ENCODE results near the gene NCR3LG1. TPM values are rescaled to one million over a fixed set of nuclear protein-coding genes. Genes with fewer than 3 reads are reported as not detected.

NCR3LG1 gene
- 3.6 and 5.5 TPM in 2 replicates for total RNA-seq

GRCh38 chr11:17351510-17352176 lies at the start of gene NCR3LG1:
NCR3LG1 (plus strand) TSS chr11:17351800; CDS start chr11:17351970, 170 bp downstream.

GRCh38 chr11:17388609-17389210 lies 37.1 kb downstream of the NCR3LG1 start, which contains the start of gene KCNJ11:
KCNJ11 (minus strand) TSS chr11:17388659; CDS start chr11:17388091, 568 bp downstream.

Other genes starting within 250 kb of the NCR3LG1 start
- 70.7 and 77.6 TPM in 2 replicates for gene PIK3C2A, start 143.8 kb upstream of the NCR3LG1 start, total RNA-seq
- gene NUCB2, start 75.1 kb upstream of the NCR3LG1 start, total RNA-seq, result 35.5 and 130 TPM in 2 replicates
- 0.36 and 1.0 TPM in 2 replicates for gene KCNJ11, start 36.9 kb downstream of the NCR3LG1 start, total RNA-seq
- gene ABCC8, start 125.0 kb downstream of the NCR3LG1 start, total RNA-seq, result not detected in 2 replicates
- not detected in 2 replicates for gene USH1C, start 192.6 kb downstream of the NCR3LG1 start, total RNA-seq
- not detected in 2 replicates for gene OTOG, start 195.5 kb downstream of the NCR3LG1 start, total RNA-seq